K562 (cell line): ENCODE measurements around the gene FIBP. TPM values are rescaled to one million over a fixed set of nuclear protein-coding genes. Genes with fewer than 3 reads are reported as not detected.
A peak's percentile ranks its signal among the peaks of the same experiment; 100 is the strongest.

Experiments
- ADNP ChIP-seq: fragments of 200-800 bp; sonication (Bioruptor generic); IDR thresholded peaks from 2 replicates; pipeline ENCODE4 v1.6.1; 2016; ENCODE audit warnings: missing genetic modification characterization, missing compliant biosample characterization
- ATF4 ChIP-seq: fragments of 450-650 bp; formaldehyde crosslinking; IDR thresholded peaks from 2 replicates; pipeline ENCODE4 v1.4.0; 2022; ENCODE audit warnings: mild to moderate bottlenecking, moderate library complexity
- BRF1 ChIP-seq: IDR thresholded peaks from 3 replicates; pipeline ENCODE4 v1.6.1; 2011; ENCODE audit warnings: borderline replicate concordance, mild to moderate bottlenecking; ENCODE audit not compliant: insufficient read length; ENCODE audit errors: extremely low read depth
- CHD2 ChIP-seq: IDR thresholded peaks from 2 replicates; pipeline ENCODE4 v1.6.1; 2011; ENCODE audit warnings: low read depth, low read length
- CTBP1 ChIP-seq: fragments of 450-650 bp; IDR thresholded peaks from 2 replicates; pipeline ENCODE4 v1.6.1; 2016; ENCODE audit warnings: borderline replicate concordance
- ETV5 ChIP-seq: sonication (generic); formaldehyde crosslinking; IDR thresholded peaks from 2 replicates; pipeline ENCODE4 v1.4.0; 2020; ENCODE audit warnings: low read depth, mild to moderate bottlenecking, missing genetic modification reagents
- ID3 ChIP-seq, 2 experiments: fragments of 250-450 bp in 1 of 2; fragments of 450-650 bp in 1 of 2; sonication (Bioruptor Pico) in 1 of 2; IDR thresholded peaks; 2 replicates each; pipeline versions ENCODE4 v1.6.1 to v1.8.0; 2016 to 2021; ENCODE audit warnings: mild to moderate bottlenecking in 2 of 2, moderate library complexity in 2 of 2, missing compliant biosample characterization in 1 of 2, missing genetic modification characterization in 1 of 2
- IRF9 ChIP-seq: fragments of 450-650 bp; IDR thresholded peaks from 2 replicates; pipeline ENCODE4 v1.6.1; 2016; ENCODE audit warnings: missing biosample characterization, missing genetic modification characterization
- JUN ChIP-seq, 2 experiments: sonication (generic) in 1 of 2; formaldehyde crosslinking in 1 of 2; IDR thresholded peaks; 2 replicates each; pipeline versions ENCODE4 v1.6.1 to v1.8.0; 2012 to 2022; ENCODE audit warnings: borderline replicate concordance in 2 of 2, mild to moderate bottlenecking in 2 of 2, improper control_type of control experiment in 1 of 2, low read depth in 1 of 2, low read length in 1 of 2, missing genetic modification reagents in 1 of 2
- LCOR ChIP-seq: sonication (generic); formaldehyde crosslinking; IDR thresholded peaks from 2 replicates; pipeline ENCODE4 v1.8.0; 2022; ENCODE audit warnings: mild to moderate bottlenecking, missing genetic modification reagents
- MCM2 ChIP-seq: fragments of 450-650 bp; IDR thresholded peaks from 2 replicates; pipeline ENCODE4 v1.6.1; 2017; ENCODE audit warnings: low read depth, mild to moderate bottlenecking
- NCOA4 ChIP-seq: fragments of 450-650 bp; IDR thresholded peaks from 2 replicates; pipeline ENCODE4 v1.6.1; 2018; ENCODE audit warnings: mild to moderate bottlenecking; ENCODE audit not compliant: partially characterized antibody
- NONO ChIP-seq, 2 experiments: fragments of 200-400 bp in 1 of 2; fragments of 450-650 bp in 1 of 2; formaldehyde crosslinking in 1 of 2; IDR thresholded peaks; 2 replicates each; pipeline ENCODE4 v1.6.1; 2017; ENCODE audit warnings: low read depth in 2 of 2, mild to moderate bottlenecking in 2 of 2, moderate library complexity in 2 of 2, low read length in 1 of 2
- PCBP1 ChIP-seq: fragments of 200-400 bp; formaldehyde crosslinking; IDR thresholded peaks from 2 replicates; pipeline ENCODE4 v1.6.1; 2018; ENCODE audit warnings: mild to moderate bottlenecking, low read depth, low read length; ENCODE audit not compliant: poor library complexity, severe bottlenecking
- ZBTB49 ChIP-seq: sonication (generic); formaldehyde crosslinking; IDR thresholded peaks from 2 replicates; pipeline ENCODE4 v1.8.0; 2022; ENCODE audit warnings: missing genetic modification reagents, mild to moderate bottlenecking, borderline replicate concordance
- ZNF347 ChIP-seq: fragments of 450-650 bp; formaldehyde crosslinking; IDR thresholded peaks from 2 replicates; pipeline ENCODE4 v1.4.0; 2020; ENCODE audit warnings: low read depth, mild to moderate bottlenecking, moderate library complexity
- ZNF444 ChIP-seq: fragments of 250-450 bp; sonication (Bioruptor Pico); IDR thresholded peaks from 2 replicates; pipeline ENCODE4 v1.4.0; 2020; ENCODE audit warnings: mild to moderate bottlenecking, moderate library complexity
- ZNF449 ChIP-seq: fragments of 250-450 bp; sonication (Bioruptor Pico); IDR thresholded peaks from 2 replicates; pipeline ENCODE4 v1.8.0; 2022; ENCODE audit warnings: moderate library complexity, mild to moderate bottlenecking, inconsistent platforms
- ZNF830 ChIP-seq: fragments of 250-450 bp; sonication (Bioruptor Pico); IDR thresholded peaks from 2 replicates; pipeline ENCODE4 v1.5.0; 2021; ENCODE audit warnings: mild to moderate bottlenecking
- polyA plus RNA-seq, 8 experiments: library from polyadenylated mRNA; depleted of rRNA in 4 of 8; stranded (reverse) in 5 of 8; unstranded in 3 of 8; fragments of >200 nt; fragmentation: Nextera tagmentation in 2 of 8; fragmentation: Illumina TruSeq in 1 of 8; extraction: Ambion mirVana in 2 of 8; extraction: Trizol in 1 of 8; gene quantifications; 2 replicates each; pipeline versions ENCODE4 v1.2.1 to v1.2.3, GENCODE V29; 2011 to 2014; ENCODE audit warnings: inconsistent platforms in 1 of 8, missing spikeins in 1 of 8
- total RNA-seq, 7 experiments: library from RNA; depleted of rRNA in 6 of 7; stranded (reverse); fragments of >200 nt in 6 of 7; fragmentation: Illumina TruSeq in 2 of 7; extraction: Trizol in 2 of 7; gene quantifications; 2 replicates each; pipeline versions ENCODE4 v1.2.1 to v1.2.3, GENCODE V29; 2011 to 2021; ENCODE audit warnings: low replicate concordance in 1 of 7

The FIBP gene
- total and polyA plus RNA-seq, 9 of the 15 experiments (the other 6 are each of a cell fraction or from before 2014, with no cell fraction given), result 41.2 to 79.2 (median 48.6) TPM

GRCh38 chr11:65857853-65858680, 30.2 kb downstream of the FIBP start, which contains the start of gene CFL1 (continued):
- TF ChIP-seq CHD2 (peak; percentile 39), ZNF347 (CRISPR knock-in tag) (no peak), ZNF444 (CRISPR knock-in tag) (peak; percentile 16; the same call in 1 of the 2 replicates), LCOR (CRISPR knock-in tag) (no peak; the same call in none of the 2 replicates), ZBTB49 (CRISPR knock-in tag) (no peak), JUN (IDR thresholded peaks at IDR 0.05; ENCODE audit: borderline replicate concordance, low read depth, low read length) (no peak; the same call in 1 of the 2 replicates), JUN (CRISPR knock-in tag; IDR thresholded peaks at IDR 0.05; ENCODE audit: borderline replicate concordance) (no peak; the same call in 1 of the 2 replicates), ZNF449 (CRISPR knock-in tag) (no peak), NCOA4 (no peak), PCBP1 (no peak), ZNF830 (CRISPR knock-in tag) (peak; percentile 30; the same call in 1 of the 2 replicates), ETV5 (CRISPR knock-in tag) (no peak; the same call in 1 of the 2 replicates), ADNP (tag) (no peak), BRF1 (no peak), MCM2 (no peak), NONO (IDR thresholded peaks at IDR 0.05; ENCODE audit: low read depth in 2 of 2, low read length in 1 of 2) (peak; percentile 81 to 98), CTBP1 (peak; percentile 85), IRF9 (tag) (no peak), ATF4 (CRISPR knock-in tag) (peak; percentile 9; the same call in 1 of the 2 replicates), ID3 (CRISPR knock-in tag; IDR thresholded peaks at IDR 0.05) (no peak), ID3 (tag; IDR thresholded peaks at IDR 0.05) (peak; percentile 55; the same call in 1 of the 2 replicates)
